Measurements from ENCODE around the gene YPEL2.
"Not testable (repeated sequence)": the region's sequence is repeated elsewhere in the genome, so short reads cannot be mapped to it uniquely, and the experiment has no call there.

YPEL2 gene

GRCh38 chr17:59389066-59389465, 57.6 kb downstream of the YPEL2 start:
- CTCF ChIA-PET, result interaction anchor here (1.4 to 2.9 kb wide), 2 partner anchors 59 to 78 kb away, joined by 4 to 8 read pairs; no protein-coding TSS in a partner anchor
- POLR2A ChIA-PET, result interaction anchor here (0.6 kb wide), 1 partner anchor 758 kb away, joined by 4 read pairs; no protein-coding TSS in a partner anchor
- TF ChIP-seq CTCF (IDR thresholded peaks at IDR 0.05; ENCODE audit: control extremely low read depth, extremely low read depth, low read depth, missing control alignments), result no peak
- no peak for DNase-seq (ENCODE audit: extremely low spot score)

- TF ChIP-seq CTCF (IDR thresholded peaks at IDR 0.05; ENCODE audit: control extremely low read depth, extremely low read depth, low read depth, missing control alignments), result no peak
- no peak for DNase-seq (ENCODE audit: extremely low spot score)
- CTCF ChIA-PET, result no interaction called here
- POLR2A ChIA-PET, result no interaction called here
Measured at GRCh38 chr17:59391021-59391420, 59.6 kb downstream of the YPEL2 start.

GRCh38 chr17:59392973-59393679, 61.7 kb downstream of the YPEL2 start:
- ChIA-PET CTCF (no interaction called here), POLR2A (no interaction called here)
- no peak for DNase-seq (ENCODE audit: extremely low spot score)
- TF ChIP-seq CTCF (IDR thresholded peaks at IDR 0.05; ENCODE audit: control extremely low read depth, extremely low read depth, low read depth, missing control alignments), result no peak

- DNase-seq (ENCODE audit: extremely low spot score); CTCF ChIA-PET; POLR2A ChIA-PET: not testable (repeated sequence)
Measured at GRCh38 chr17:59393742-59394410, 62.4 kb downstream of the YPEL2 start.

GRCh38 chr17:59396134-59396826, 64.8 kb downstream of the YPEL2 start:
- TF ChIP-seq CTCF (IDR thresholded peaks at IDR 0.05; ENCODE audit: control extremely low read depth, extremely low read depth, low read depth, missing control alignments), result no peak
- ChIA-PET POLR2A (no interaction called here), CTCF (interaction anchor here (1.1 to 1.6 kb wide), 2 partner anchors 9 to 20 kb away, joined by 4 read pairs; no protein-coding TSS in a partner anchor)
- DNase-seq (ENCODE audit: extremely low spot score), result no peak

- ChIA-PET POLR2A (no interaction called here), CTCF (interaction anchor here (1.1 to 1.5 kb wide), 2 partner anchors 13 to 21 kb away, joined by 3 to 4 read pairs; no protein-coding TSS in a partner anchor)
- no peak for TF ChIP-seq CTCF (IDR thresholded peaks at IDR 0.05; ENCODE audit: control extremely low read depth, extremely low read depth, low read depth, missing control alignments)
- no peak for DNase-seq (ENCODE audit: extremely low spot score)
Measured at GRCh38 chr17:59397316-59398073, 66.0 kb downstream of the YPEL2 start.

Measured in GM10248 (cell line).